Progenitor cell of endocrine pancreas (in vitro differentiated cells): Measurements from ENCODE around the gene TMEM178B. TPM values are rescaled to one million over a fixed set of nuclear protein-coding genes. Genes with fewer than 3 reads are reported as not detected.
A peak's percentile ranks its signal among the peaks of the same experiment; 100 is the strongest.

Experiments used
- DNase-seq: peaks from one replicate; pipeline ENCODE4 v3.0.0; 2021; ENCODE audit warnings: low spot score; ENCODE audit not compliant: unreplicated experiment
- H3K27ac Mint-ChIP-seq: 2 replicates; pipeline ENCODE4 v1.8.0; 2021; ENCODE audit warnings: mild to moderate bottlenecking, moderate library complexity, mixed read lengths
- H3K27me3 Mint-ChIP-seq: 2 replicates; pipeline ENCODE4 v1.8.0; 2021; ENCODE audit warnings: mixed read lengths
- H3K36me3 Mint-ChIP-seq: 2 replicates; pipeline ENCODE4 v1.8.0; 2022; ENCODE audit warnings: mixed read lengths; ENCODE audit not compliant: insufficient read depth
- H3K4me1 Mint-ChIP-seq: 2 replicates; pipeline ENCODE4 v1.8.0; 2021; ENCODE audit warnings: low read depth, mixed read lengths
- H3K4me3 Mint-ChIP-seq: 2 replicates; pipeline ENCODE4 v1.8.0; 2021; ENCODE audit warnings: low read depth, mild to moderate bottlenecking, moderate library complexity, mixed read lengths
- H3K9me3 Mint-ChIP-seq: 2 replicates; pipeline ENCODE4 v1.8.0; 2021; ENCODE audit warnings: low read depth, mixed read lengths
- CTCF ChIP-seq: fragments of 200-600 bp; sonication (generic); IDR thresholded peaks from one replicate; pipeline ENCODE4 v1.5.0; 2021; ENCODE audit warnings: antibody characterized with exemption, mild to moderate bottlenecking; ENCODE audit not compliant: unreplicated experiment
- total RNA-seq: library from RNA; stranded (reverse); gene quantifications from 2 replicates; pipeline ENCODE4 v1.2.1, GENCODE V29; 2021

TMEM178B gene
- total RNA-seq, 1 donor from 2014 or later: 2.8 TPM

- Mint-ChIP-seq H3K36me3 (no peaks in the 10 kb centered on the region), H3K27ac (no peak overlapping the region), H3K9me3 (no peaks in the 10 kb centered on the region), H3K4me3 (no peak overlapping the region), H3K27me3 (peaks cover 20% of the 10 kb centered on the region), H3K4me1 (no peaks in the 10 kb centered on the region)
- peak; percentile 25 for TF ChIP-seq CTCF
- DNase-seq: no peak
Observed at GRCh38 chr7:141220263-141220880, 146.5 kb downstream of the TMEM178B start.

- H3K27ac Mint-ChIP-seq: no peak overlapping the region
- no peak for TF ChIP-seq CTCF
- H3K9me3 Mint-ChIP-seq: no peaks in the 10 kb centered on the region
- H3K4me1 Mint-ChIP-seq: no peaks in the 10 kb centered on the region
- H3K36me3 Mint-ChIP-seq: no peaks in the 10 kb centered on the region
- H3K27me3 Mint-ChIP-seq: peaks cover 20% of the 10 kb centered on the region
- DNase-seq: no peak
- H3K4me3 Mint-ChIP-seq: no peak overlapping the region
Observed at GRCh38 chr7:141221007-141221612, 147.2 kb downstream of the TMEM178B start.

GRCh38 chr7:141225916-141226618, 152.2 kb downstream of the TMEM178B start:
- Mint-ChIP-seq H3K4me1 (no peaks in the 10 kb centered on the region), H3K27ac (no peak overlapping the region), H3K4me3 (no peak overlapping the region), H3K9me3 (no peaks in the 10 kb centered on the region), H3K36me3 (no peaks in the 10 kb centered on the region), H3K27me3 (peaks cover 9% of the 10 kb centered on the region)
- no peak for TF ChIP-seq CTCF
- no peak for DNase-seq

GRCh38 chr7:141227454-141227853, 153.6 kb downstream of the TMEM178B start:
- TF ChIP-seq CTCF: no peak
- DNase-seq: no peak
- H3K27ac Mint-ChIP-seq: no peak overlapping the region
- peaks cover 2% of the 10 kb centered on the region for H3K4me1 Mint-ChIP-seq
- H3K27me3 Mint-ChIP-seq: peaks cover 3% of the 10 kb centered on the region
- no peak overlapping the region for H3K4me3 Mint-ChIP-seq
- H3K36me3 Mint-ChIP-seq: no peaks in the 10 kb centered on the region
- H3K9me3 Mint-ChIP-seq: no peaks in the 10 kb centered on the region

GRCh38 chr7:141228482-141228881, 154.6 kb downstream of the TMEM178B start:
- H3K4me3 Mint-ChIP-seq: no peak overlapping the region
- TF ChIP-seq CTCF: no peak
- no peak for DNase-seq
- H3K36me3 Mint-ChIP-seq: no peaks in the 10 kb centered on the region
- no peaks in the 10 kb centered on the region for H3K27me3 Mint-ChIP-seq
- H3K27ac Mint-ChIP-seq: no peak overlapping the region
- peaks cover 2% of the 10 kb centered on the region for H3K4me1 Mint-ChIP-seq
- H3K9me3 Mint-ChIP-seq: no peaks in the 10 kb centered on the region
